Testis (tissue), 3 donors: ENCODE results near the gene MSL1. TPM values are rescaled to one million over a fixed set of nuclear protein-coding genes. Genes with fewer than 3 reads are reported as not detected.
A peak's percentile ranks its signal among the peaks of the same experiment; 100 is the strongest.

Experiments
- DNase-seq: peaks from one replicate; pipeline ENCODE4 v3.0.0-alpha.2; 2019
- H3K27ac ChIP-seq, 2 donors: fragments of 200-600 bp; sonication (generic); one replicate each; pipeline ENCODE4 v1.5.1; 2019
- H3K27me3 ChIP-seq: fragments of 200-600 bp; sonication (generic); one replicate; pipeline ENCODE4 v1.5.1; 2019
- H3K36me3 ChIP-seq: fragments of 200-600 bp; sonication (generic); one replicate; pipeline ENCODE4 v1.5.1; 2017; ENCODE audit warnings: low read depth; ENCODE audit errors: missing control alignments
- H3K4me1 ChIP-seq: fragments of 200-600 bp; sonication (generic); one replicate; pipeline ENCODE4 v1.5.1; 2019
- H3K4me3 ChIP-seq, 2 donors: fragments of 200-600 bp; sonication (generic); one replicate each; pipeline ENCODE4 v1.5.1; 2017 to 2019
- H3K9me3 ChIP-seq: fragments of 200-600 bp; sonication (generic); one replicate; pipeline ENCODE4 v1.5.1; 2017
- POLR2A ChIP-seq: fragments of 450-650 bp; IDR thresholded peaks from one replicate; pipeline ENCODE4 v1.6.1; 2017; ENCODE audit warnings: antibody characterized with exemption, mild to moderate bottlenecking, moderate library complexity
- WGBS, 2 donors: methylation state at CpG; one replicate each; pipeline ENCODE4 v1.1.5; 2018; 5-methylcytosine and 5-hydroxymethylcytosine counted together
- intact Hi-C: fragments of 100-400 bp; cut with DNase I; formaldehyde crosslinking; loops from one replicate; pipeline ENCODE4 v1.15.1; 2023; ENCODE audit warnings: low total_unique reads
- polyA plus RNA-seq: library from polyadenylated mRNA; stranded (reverse); fragments of 350-450 nt; fragmentation: Illumina TruSeq; extraction: RNeasy Lipid Tissue Mini Kit (QIAGEN cat#74804); gene quantifications from one replicate; pipeline ENCODE4 v1.2.3, GENCODE V29; 2014; ENCODE audit warnings: low read depth, low replicate concordance; ENCODE audit not compliant: insufficient read depth
- total RNA-seq, 2 donors: library from RNA; depleted of rRNA; stranded (reverse); fragments of >200 nt; gene quantifications; one replicate each; pipeline ENCODE4 v1.2.3, GENCODE V29; 2016
- TF ChIP-seq, protein P1 (sequence below), 3 experiments: fragments of 450-650 bp in 2 of 3; fragments of 200-600 bp in 1 of 3; sonication (generic) in 1 of 3; IDR thresholded peaks; one replicate each; pipeline ENCODE4 v1.5.1; 2016 to 2019; ENCODE audit warnings: antibody characterized with exemption in 3 of 3, mild to moderate bottlenecking in 2 of 3, moderate library complexity in 1 of 3

The MSL1 gene
- total and polyA plus RNA-seq, 3 donors from 2014 or later, result 129 to 161 (median 157) TPM

DNA sequence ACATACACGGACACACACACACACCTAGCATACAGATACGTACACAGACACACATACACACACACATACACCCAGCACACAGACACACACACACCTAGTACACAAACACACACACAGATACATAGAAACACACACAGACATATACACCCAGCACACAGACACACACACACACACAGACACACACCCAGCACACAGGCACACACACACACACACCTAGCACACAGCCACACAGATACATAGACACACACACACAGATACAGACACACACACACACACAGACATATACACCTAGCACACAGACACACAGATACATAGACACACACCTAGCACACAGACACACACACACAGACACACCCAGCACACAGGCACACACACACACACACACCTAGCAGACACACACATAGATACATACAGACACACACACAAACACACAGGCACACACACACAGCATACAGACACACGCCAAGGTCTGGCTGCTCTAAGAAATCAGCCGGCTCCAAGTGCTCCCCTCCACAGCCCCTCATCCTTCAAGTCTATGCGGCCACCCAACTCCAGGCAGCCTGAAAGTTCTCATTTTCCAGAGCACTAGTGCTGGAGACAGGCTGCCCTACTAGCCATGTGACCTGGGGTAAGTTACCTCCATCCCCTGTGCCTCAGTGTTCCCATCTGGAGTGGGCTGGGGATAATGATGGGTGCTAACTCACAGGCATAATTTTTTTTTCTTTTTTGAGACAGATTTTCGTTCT is 34.5 kb upstream of the MSL1 start:
- WGBS, 2 donors, result 72 to 83% methylated on average over 5 to 6 of the region's 6 CpGs
- no peak overlapping the region for H3K4me3 ChIP-seq
- no peak for TF ChIP-seq POLR2A
- DNase-seq, result no peak
- no peaks in the 10 kb centered on the region for H3K36me3 ChIP-seq
- H3K9me3 ChIP-seq, result no peaks in the 10 kb centered on the region
- no peaks in the 10 kb centered on the region for H3K27me3 ChIP-seq
- H3K4me1 ChIP-seq, result peaks cover 30% of the 10 kb centered on the region
- intact Hi-C loops, result no loop called here
- H3K27ac ChIP-seq, result no peak overlapping the region

- Histone ChIP-seq H3K27ac (no peak overlapping the region), H3K4me1 (peaks cover 38% of the 10 kb centered on the region), H3K27me3 (no peaks in the 10 kb centered on the region), H3K36me3 (no peaks in the 10 kb centered on the region), H3K4me3 (no peak overlapping the region), H3K9me3 (no peaks in the 10 kb centered on the region)
- intact Hi-C loops, result no loop called here
- no peak for TF ChIP-seq POLR2A
- TF ChIP-seq, protein P1, sequence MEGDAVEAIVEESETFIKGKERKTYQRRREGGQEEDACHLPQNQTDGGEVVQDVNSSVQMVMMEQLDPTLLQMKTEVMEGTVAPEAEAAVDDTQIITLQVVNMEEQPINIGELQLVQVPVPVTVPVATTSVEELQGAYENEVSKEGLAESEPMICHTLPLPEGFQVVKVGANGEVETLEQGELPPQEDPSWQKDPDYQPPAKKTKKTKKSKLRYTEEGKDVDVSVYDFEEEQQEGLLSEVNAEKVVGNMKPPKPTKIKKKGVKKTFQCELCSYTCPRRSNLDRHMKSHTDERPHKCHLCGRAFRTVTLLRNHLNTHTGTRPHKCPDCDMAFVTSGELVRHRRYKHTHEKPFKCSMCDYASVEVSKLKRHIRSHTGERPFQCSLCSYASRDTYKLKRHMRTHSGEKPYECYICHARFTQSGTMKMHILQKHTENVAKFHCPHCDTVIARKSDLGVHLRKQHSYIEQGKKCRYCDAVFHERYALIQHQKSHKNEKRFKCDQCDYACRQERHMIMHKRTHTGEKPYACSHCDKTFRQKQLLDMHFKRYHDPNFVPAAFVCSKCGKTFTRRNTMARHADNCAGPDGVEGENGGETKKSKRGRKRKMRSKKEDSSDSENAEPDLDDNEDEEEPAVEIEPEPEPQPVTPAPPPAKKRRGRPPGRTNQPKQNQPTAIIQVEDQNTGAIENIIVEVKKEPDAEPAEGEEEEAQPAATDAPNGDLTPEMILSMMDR (IDR thresholded peaks at IDR 0.05), result no peak
- WGBS, 2 donors, result 75 to 80% methylated on average over 16 to 27 of the region's 28 CpGs
- no peak for DNase-seq
These were observed 33.7 kb upstream of the MSL1 start for GRCh38 chr17:40087903-40088718.

GRCh38 chr17:40089077-40089895 is 32.5 kb upstream of the MSL1 start:
- intact Hi-C loops, result no loop called here
- Histone ChIP-seq H3K9me3 (no peaks in the 10 kb centered on the region), H3K4me3 (no peak overlapping the region), H3K4me1 (peaks cover 50% of the 10 kb centered on the region), H3K27ac (peak overlapping the region; percentile 67 to 99), H3K27me3 (no peaks in the 10 kb centered on the region), H3K36me3 (no peaks in the 10 kb centered on the region)
- TF ChIP-seq, protein P1 (IDR thresholded peaks at IDR 0.05), result no peak
- 57 to 63% methylated on average over 13 to 26 of the region's 26 CpGs for WGBS, 2 donors
- DNase-seq, result no peak

DNA sequence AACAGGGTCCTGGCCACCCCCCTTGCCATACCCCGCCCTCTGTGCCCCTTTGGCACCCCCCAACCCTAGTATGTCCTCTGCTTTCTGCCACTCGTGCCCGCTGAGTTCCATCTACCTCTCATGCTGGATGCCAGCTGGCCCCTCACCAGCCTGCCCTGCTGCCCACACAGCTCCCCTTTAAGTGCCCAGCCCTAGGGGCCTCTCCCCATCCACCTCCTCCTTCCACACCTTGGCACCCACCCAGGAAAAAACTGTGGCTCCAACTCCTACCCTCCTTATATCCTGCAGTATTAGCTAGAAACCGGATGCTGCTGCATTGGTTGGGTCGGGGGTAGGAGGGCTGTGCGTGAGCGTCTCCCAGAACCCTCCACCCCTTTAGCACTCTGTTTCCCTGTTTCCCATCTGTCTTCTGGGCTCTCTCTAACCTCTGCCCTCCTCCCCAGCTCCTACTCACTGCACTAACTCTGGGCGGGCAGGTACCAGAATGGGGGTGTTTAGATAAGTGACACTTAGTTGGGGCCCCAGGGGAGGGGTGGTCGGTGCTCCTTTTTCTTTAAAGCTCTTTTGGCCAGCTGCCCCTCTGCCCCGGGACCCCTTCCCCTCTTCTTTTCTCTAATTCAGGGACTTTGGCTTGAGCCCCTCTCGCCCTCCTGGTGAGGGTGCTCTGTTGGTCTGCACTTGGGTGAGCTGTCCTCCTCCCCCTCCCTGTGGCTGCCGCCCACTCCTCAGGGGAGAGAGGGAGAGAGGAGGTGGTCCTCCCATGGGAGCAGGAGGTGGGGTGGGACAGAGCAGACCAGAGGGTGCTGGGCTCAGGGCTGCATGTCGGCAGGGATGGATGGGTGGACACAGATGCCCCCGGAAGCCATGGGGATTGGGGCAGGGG is 31.3 kb upstream of the MSL1 start:
- Histone ChIP-seq H3K27me3 (no peaks in the 10 kb centered on the region), H3K4me1 (peaks cover 51% of the 10 kb centered on the region), H3K9me3 (no peaks in the 10 kb centered on the region), H3K4me3 (no peak overlapping the region), H3K36me3 (no peaks in the 10 kb centered on the region), H3K27ac (peak overlapping the region; percentile 67 to 99)
- TF ChIP-seq POLR2A, result no peak
- TF ChIP-seq, protein P1 (IDR thresholded peaks at IDR 0.05), result no peak
- WGBS, 2 donors, result 71 to 72% methylated on average over 13 to 14 of the region's 14 CpGs
- intact Hi-C loops, result no loop called here
- no peak for DNase-seq
